ENCODE measurements around the gene ATF6B. TPM values are rescaled to one million over a fixed set of nuclear protein-coding genes. Genes with fewer than 3 reads are reported as not detected.

ATF6B gene
- total and polyA plus RNA-seq, 2 of the 13 experiments (the other 11 are each of a cell fraction or from before 2014, with no cell fraction given) = 18.1 to 44.0 TPM

- TF ChIP-seq PAXIP1 (CRISPR knock-in tag; conservative IDR thresholded peaks at IDR 0.05) (peak; percentile 73), TBL1XR1 (IDR thresholded peaks at IDR 0.05; ENCODE audit: borderline replicate concordance, low read length, partially characterized antibody) (peak; percentile 36), ZHX1 (CRISPR knock-in tag; IDR thresholded peaks at IDR 0.05; ENCODE audit: low read depth) (peak; percentile 67; the same call in 1 of the 2 replicates), MNT (IDR thresholded peaks at IDR 0.05) (peak; percentile 45; the same call in 1 of the 2 replicates), ZNF232 (CRISPR knock-in tag; IDR thresholded peaks at IDR 0.05; ENCODE audit: borderline replicate concordance) (0 out of 2 replicates have a peak, but pooled peaks have one; percentile 79), ZNF33B (CRISPR knock-in tag; IDR thresholded peaks at IDR 0.05) (peak; percentile 81; the same call in 1 of the 2 replicates), RFXANK (CRISPR knock-in tag; IDR thresholded peaks at IDR 0.05) (0 out of 2 replicates have a peak, but pooled peaks have one; percentile 45), ZNF598 (CRISPR knock-in tag; IDR thresholded peaks at IDR 0.05; ENCODE audit: borderline replicate concordance) (no peak), ZNF530 (CRISPR knock-in tag; IDR thresholded peaks at IDR 0.05; ENCODE audit: low read depth) (no peak), SMAD1 (CRISPR knock-in tag; IDR thresholded peaks at IDR 0.05; ENCODE audit: borderline replicate concordance, low read depth) (no peak), ZNF792 (CRISPR knock-in tag; IDR thresholded peaks at IDR 0.05) (0 out of 2 replicates have a peak, but pooled peaks have one; percentile 16), DMAP1 (CRISPR knock-in tag; IDR thresholded peaks at IDR 0.05) (peak; percentile 87; the same call in 1 of the 2 replicates), SMYD3 (CRISPR knock-in tag; IDR thresholded peaks at IDR 0.05) (0 out of 2 replicates have a peak, but pooled peaks have one; percentile 41), ZBTB26 (CRISPR knock-in tag; IDR thresholded peaks at IDR 0.05; ENCODE audit: borderline replicate concordance) (peak; percentile 71; the same call in 1 of the 2 replicates), ZNF34 (CRISPR knock-in tag; IDR thresholded peaks at IDR 0.05; ENCODE audit: borderline replicate concordance) (peak; percentile 92), ZNF317 (CRISPR knock-in tag; IDR thresholded peaks at IDR 0.05) (no peak), NFYC (CRISPR knock-in tag; IDR thresholded peaks at IDR 0.05) (no peak), ZNF749 (CRISPR knock-in tag; IDR thresholded peaks at IDR 0.05; ENCODE audit: borderline replicate concordance) (no peak; the same call in 1 of the 2 replicates), ZNF777 (CRISPR knock-in tag; IDR thresholded peaks at IDR 0.05) (no peak; the same call in 1 of the 2 replicates), SIX4 (CRISPR knock-in tag; IDR thresholded peaks at IDR 0.05) (no peak)
Measured at GRCh38 chr6:32153564-32154513, 25.8 kb upstream of the ATF6B start, which contains the start of gene PPT2 (continued).

All from HepG2 (cell line).